Activated naive CD4-positive, alpha-beta T cell treated with anti-CD3 and anti-CD28 coated beads, Interleukin-2, amount 50 U/mL, for 72 hours (primary cell): Measurements from ENCODE around the gene RNF43. TPM values are rescaled to one million over a fixed set of nuclear protein-coding genes. Genes with fewer than 3 reads are reported as not detected.

Source experiments
- ATAC-seq, 2 donors: fragments of 150-1000 bp; cut with Tn5 transposase; 2 replicates each; pipeline ENCODE4 v1.10.0; 2021; ENCODE audit warnings: mild to moderate bottlenecking in 2 of 2, moderate library complexity in 2 of 2
- DNase-seq, 2 donors: peaks; one replicate each; pipeline ENCODE4 v3.0.0; 2021 to 2022; ENCODE audit warnings: low spot score in 2 of 2
- H3K27ac Mint-ChIP-seq, 2 donors: one replicate each; pipeline ENCODE4 v1.8.0; 2022; ENCODE audit warnings: mild to moderate bottlenecking in 2 of 2, mixed read lengths in 2 of 2
- H3K36me3 Mint-ChIP-seq, 2 donors: one replicate each; pipeline ENCODE4 v1.8.0; 2022; ENCODE audit warnings: mixed read lengths in 2 of 2
- H3K9me3 Mint-ChIP-seq, 2 donors: one replicate each; pipeline ENCODE4 v1.8.0; 2022; ENCODE audit warnings: mixed read lengths in 2 of 2
- total RNA-seq, 2 donors: library from RNA; stranded (reverse); gene quantifications; one replicate each; pipeline ENCODE4 v1.2.3, GENCODE V29; 2022

The RNF43 gene
- total RNA-seq, 2 donors from 2014 or later: 2.5 to 2.9 TPM

DNA sequence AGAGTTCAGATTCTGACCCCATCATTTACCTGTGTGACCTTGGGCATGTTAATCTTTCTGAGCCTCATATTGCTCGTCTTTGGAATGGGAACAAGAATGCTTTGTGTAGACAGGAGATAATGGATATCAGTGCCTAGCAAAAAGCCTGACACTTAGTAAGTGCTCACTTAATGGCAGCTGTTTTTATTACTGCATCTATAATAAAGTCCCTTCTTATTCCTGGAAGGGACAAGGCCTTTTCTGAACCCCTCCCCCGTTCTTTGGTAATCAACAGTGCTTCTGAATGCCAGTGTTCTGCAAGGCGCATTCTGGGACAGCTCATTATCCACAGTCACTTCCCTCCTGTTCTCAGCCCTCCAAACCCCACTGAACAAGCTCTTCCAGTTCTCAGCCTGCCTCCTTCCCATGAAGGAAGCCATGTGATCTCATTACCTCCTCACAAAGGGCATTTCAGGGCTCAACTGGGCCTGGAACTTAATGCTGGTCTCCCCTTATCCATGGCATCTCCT, 40.2 kb downstream of the RNF43 start:
- no peak for ATAC-seq
- Mint-ChIP-seq H3K36me3 (no peaks in the 10 kb centered on the region), H3K27ac (no peak overlapping the region), H3K9me3 (no peaks in the 10 kb centered on the region)
- DNase-seq: no peak

DNA sequence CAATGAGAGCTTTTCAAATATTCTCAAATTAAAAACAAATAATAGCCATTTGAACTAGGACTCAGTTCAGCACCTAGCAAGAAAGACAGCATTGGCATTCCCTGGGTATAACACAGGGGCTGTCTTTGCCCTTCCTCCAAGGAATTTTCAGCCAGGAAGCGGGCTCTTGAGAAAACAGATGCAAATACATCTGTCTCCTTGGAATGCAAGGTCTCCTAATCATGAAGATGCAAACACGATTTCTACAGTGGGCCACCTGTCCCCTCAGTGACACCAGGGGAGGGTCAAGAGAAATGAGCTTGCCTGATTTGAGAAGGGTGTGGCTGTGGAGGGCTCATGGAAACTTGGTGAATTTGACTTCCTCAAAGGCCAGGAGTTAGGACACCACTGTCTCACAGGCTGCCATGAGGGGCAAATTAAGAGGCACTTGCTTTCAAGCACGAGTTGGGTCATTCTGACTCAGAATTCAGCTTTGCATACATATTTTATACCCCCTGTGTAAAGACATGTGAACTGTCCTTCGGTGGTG, 40.8 kb downstream of the RNF43 start:
- DNase-seq: no peak
- Mint-ChIP-seq H3K27ac (no peak overlapping the region), H3K9me3 (no peaks in the 10 kb centered on the region), H3K36me3 (no peaks in the 10 kb centered on the region)
- no peak for ATAC-seq

DNA sequence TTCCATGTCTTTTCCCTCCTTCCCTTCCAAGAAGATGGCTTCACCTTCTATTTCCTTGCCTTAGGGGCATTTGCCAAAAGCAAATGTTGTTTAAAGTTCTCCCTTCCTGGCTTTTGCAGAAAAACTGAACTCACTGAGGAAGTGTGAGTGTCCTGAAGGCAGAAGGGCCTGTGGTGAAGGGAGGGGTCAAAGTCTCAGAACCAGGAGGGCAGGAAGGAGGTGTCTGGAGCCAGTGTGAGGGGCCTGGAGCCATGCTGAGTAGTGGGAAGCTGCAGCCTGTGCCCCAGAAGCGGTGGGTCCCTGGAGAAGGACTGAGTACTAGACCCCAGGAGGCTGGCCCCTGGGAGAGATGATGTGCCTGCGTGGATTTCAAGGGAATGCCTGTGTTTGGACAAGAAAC, 41.5 kb downstream of the RNF43 start:
- ATAC-seq: no peak
- Mint-ChIP-seq H3K27ac (no peak overlapping the region), H3K36me3 (no peaks in the 10 kb centered on the region), H3K9me3 (no peaks in the 10 kb centered on the region)
- no peak for DNase-seq

DNA sequence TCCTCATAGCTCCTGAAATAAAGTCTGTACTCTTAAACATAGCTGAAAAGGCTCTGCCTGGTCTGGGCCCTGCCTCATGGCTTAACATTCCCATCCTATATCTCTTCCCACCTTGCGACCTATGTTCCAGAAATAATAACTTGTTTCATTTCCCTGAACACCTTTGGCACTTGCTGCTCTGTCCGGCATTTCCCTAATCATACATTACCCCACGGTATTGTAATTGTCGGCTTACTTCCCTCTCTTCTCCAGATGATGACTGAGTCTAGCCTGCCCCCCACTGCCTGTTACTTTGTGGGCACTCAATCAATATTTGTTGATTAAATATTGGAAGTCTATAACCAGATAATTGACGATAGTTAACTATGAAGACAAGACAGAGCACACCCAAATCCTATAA, 42.1 kb downstream of the RNF43 start:
- no peaks in the 10 kb centered on the region for H3K36me3 Mint-ChIP-seq
- H3K9me3 Mint-ChIP-seq: no peaks in the 10 kb centered on the region
- H3K27ac Mint-ChIP-seq: no peak overlapping the region
- DNase-seq: no peak
- no peak for ATAC-seq

- H3K36me3 Mint-ChIP-seq: no peaks in the 10 kb centered on the region
- H3K27ac Mint-ChIP-seq: no peak overlapping the region
- no peak for DNase-seq
- H3K9me3 Mint-ChIP-seq: no peaks in the 10 kb centered on the region
- no peak for ATAC-seq
Observed at GRCh38 chr17:58373923-58374322, 43.4 kb downstream of the RNF43 start.

DNA sequence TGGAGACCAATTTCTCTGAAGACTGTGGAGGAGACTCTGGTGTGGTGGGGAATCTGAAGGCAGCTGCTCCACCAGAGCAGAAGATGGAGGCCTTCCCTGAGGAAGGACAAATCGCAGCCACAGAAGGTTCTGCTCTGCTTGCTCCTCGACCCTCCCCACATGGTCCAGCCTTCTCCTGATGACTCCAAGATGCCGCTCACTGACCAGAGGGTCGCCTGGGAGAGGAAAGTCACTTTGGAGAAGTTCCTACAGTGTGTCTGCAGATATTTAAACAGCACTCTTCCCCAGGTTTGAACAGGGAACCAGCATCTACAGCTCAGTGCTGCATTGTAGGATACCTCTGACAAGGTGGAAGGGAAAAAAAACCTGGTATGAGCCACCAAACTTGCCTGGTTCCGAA, 44.3 kb downstream of the RNF43 start:
- Mint-ChIP-seq H3K27ac (no peak overlapping the region), H3K9me3 (no peaks in the 10 kb centered on the region), H3K36me3 (no peaks in the 10 kb centered on the region)
- ATAC-seq (no peak), DNase-seq (no peak)

DNA sequence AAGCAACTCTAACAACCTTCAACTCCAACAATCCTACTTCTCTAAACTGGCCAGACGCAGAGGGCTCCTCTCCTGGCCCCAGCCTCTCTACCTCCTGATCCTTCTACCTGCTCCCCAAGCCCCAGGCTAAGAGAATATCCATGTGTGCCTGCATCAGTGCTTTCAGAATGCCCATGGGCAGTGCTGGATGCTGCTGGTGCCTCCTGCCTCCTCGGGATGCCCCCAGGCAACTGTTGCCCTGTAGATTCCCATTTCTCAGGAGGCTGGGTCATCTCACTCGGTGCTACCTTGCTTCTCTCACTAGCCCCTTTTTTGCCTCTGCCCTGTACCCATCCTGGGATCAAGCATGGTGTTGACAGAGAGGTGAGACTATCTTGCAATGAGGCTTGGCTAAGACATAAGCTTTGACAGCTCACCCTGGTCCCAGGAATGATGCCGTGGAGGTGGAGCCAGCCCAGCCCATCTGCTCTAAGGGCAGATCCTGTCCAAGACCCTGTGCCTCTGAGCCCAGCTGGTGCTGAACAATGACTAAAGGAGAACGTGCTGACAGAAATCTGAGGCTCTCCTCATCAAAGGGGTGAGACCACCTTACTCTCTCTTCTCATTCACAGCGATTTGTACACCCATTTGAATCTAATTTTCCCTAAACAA, 45.9 kb downstream of the RNF43 start:
- DNase-seq (no peak), ATAC-seq (no peak)
- Mint-ChIP-seq H3K9me3 (no peaks in the 10 kb centered on the region), H3K36me3 (no peaks in the 10 kb centered on the region), H3K27ac (peak overlapping the region in 1 of 2 donors; percentile 44)

- Mint-ChIP-seq H3K9me3 (no peaks in the 10 kb centered on the region), H3K36me3 (no peaks in the 10 kb centered on the region), H3K27ac (peak overlapping the region; percentile 51 to 73)
- DNase-seq: no peak
- ATAC-seq: no peak
Observed at GRCh38 chr17:58370716-58371115, 46.6 kb downstream of the RNF43 start.

- DNase-seq: no peak
- H3K27ac Mint-ChIP-seq: peak overlapping the region; percentile 51 to 73
- H3K36me3 Mint-ChIP-seq: no peaks in the 10 kb centered on the region
- no peak for ATAC-seq
- H3K9me3 Mint-ChIP-seq: no peaks in the 10 kb centered on the region
Observed at GRCh38 chr17:58370309-58370708, 47.0 kb downstream of the RNF43 start.

DNA sequence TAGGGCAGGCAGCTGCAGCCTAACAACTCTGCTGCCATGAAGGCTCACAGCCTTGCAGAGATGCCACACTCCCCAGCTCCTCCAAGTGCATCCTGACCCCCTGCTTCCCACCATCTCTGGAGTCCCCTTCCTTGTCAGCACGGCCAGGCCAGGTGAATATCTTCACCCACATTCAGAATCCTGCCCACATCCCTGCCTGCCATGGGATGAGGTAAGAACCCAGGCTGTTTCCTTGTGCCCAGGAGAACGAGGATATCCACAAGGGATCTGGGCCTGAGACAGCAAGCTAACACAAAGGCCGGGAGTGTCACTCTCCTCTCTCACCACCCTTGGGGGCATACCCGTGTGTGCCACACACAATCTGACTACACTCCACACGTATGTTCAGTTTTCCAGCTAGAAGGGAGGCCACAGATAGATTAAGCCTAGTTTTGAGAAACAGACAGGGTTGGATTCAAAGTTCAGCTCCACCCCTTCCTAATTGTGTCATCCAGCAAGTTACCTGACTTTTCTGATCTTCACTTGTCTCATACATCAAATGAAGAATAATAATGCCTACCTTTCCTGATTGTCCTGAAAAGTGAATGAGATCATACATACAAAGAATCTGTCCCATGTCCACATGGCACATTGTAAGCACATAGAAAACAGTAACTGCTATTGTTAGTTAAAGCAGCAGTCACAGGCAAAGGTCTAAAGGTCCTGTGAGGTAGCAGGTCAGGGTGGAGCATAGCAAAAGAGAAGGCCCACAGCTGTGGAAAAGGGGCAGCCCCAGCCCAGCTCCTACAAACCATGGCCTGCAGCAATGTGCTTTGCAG, 47.9 kb downstream of the RNF43 start:
- DNase-seq (no peak), ATAC-seq (no peak)
- Mint-ChIP-seq H3K36me3 (no peaks in the 10 kb centered on the region), H3K27ac (peak overlapping the region in 1 of 2 donors; percentile 19), H3K9me3 (no peaks in the 10 kb centered on the region)

DNA sequence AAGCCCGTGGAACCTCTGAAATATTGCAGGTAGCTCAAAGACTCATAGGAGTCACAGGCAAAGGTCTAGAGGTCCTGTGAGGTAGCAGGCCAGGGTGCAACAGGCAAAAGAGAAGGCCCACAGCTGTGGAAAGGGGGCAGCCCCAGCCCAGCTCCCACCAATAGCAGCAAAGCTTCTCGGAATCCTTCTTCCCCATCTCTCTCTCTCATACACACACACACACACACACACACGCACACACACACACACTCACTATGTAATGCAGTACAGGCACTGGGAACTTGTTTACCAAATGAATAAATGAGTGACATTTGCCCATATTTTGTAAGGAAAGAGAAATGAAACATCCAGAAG, 48.5 kb downstream of the RNF43 start:
- ATAC-seq: no peak
- Mint-ChIP-seq H3K9me3 (no peaks in the 10 kb centered on the region), H3K27ac (peak overlapping the region in 1 of 2 donors; percentile 19), H3K36me3 (no peaks in the 10 kb centered on the region)
- DNase-seq: no peak

Other genes starting within 250 kb of the RNF43 start
- not detected for gene EPX, start 224.8 kb downstream of the RNF43 start, total RNA-seq
- gene MKS1, start 198.3 kb downstream of the RNF43 start, total RNA-seq: 10 to 100 TPM; 22.4 to 28.4 TPM
- under 1 TPM; 0.16 to 0.19 TPM for gene LPO, start 178.9 kb downstream of the RNF43 start, total RNA-seq
- gene MPO, start 136.6 kb downstream of the RNF43 start, total RNA-seq: not detected
- gene TSPOAP1, start 88.7 kb downstream of the RNF43 start, total RNA-seq: 100 to 1,000 TPM in 1 of 2 donors, 10 to 100 TPM in 1; 19.2 to 123 TPM
- 100 to 1,000 TPM; 105 to 141 TPM for gene SUPT4H1, start 65.3 kb downstream of the RNF43 start, total RNA-seq
- gene HSF5, start 70.9 kb upstream of the RNF43 start, total RNA-seq: 1 to 10 TPM; 2.0 to 3.9 TPM
- gene MTMR4, start 97.1 kb upstream of the RNF43 start, total RNA-seq: 10 to 100 TPM; 55.2 to 73.3 TPM